ENCODE measurements around the gene FRS3.
"Not testable (repeated sequence)": the region's sequence is repeated elsewhere in the genome, so short reads cannot be mapped to it uniquely, and the experiment has no call there.

The FRS3 gene, protein sequence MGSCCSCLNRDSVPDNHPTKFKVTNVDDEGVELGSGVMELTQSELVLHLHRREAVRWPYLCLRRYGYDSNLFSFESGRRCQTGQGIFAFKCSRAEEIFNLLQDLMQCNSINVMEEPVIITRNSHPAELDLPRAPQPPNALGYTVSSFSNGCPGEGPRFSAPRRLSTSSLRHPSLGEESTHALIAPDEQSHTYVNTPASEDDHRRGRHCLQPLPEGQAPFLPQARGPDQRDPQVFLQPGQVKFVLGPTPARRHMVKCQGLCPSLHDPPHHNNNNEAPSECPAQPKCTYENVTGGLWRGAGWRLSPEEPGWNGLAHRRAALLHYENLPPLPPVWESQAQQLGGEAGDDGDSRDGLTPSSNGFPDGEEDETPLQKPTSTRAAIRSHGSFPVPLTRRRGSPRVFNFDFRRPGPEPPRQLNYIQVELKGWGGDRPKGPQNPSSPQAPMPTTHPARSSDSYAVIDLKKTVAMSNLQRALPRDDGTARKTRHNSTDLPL

DNA sequence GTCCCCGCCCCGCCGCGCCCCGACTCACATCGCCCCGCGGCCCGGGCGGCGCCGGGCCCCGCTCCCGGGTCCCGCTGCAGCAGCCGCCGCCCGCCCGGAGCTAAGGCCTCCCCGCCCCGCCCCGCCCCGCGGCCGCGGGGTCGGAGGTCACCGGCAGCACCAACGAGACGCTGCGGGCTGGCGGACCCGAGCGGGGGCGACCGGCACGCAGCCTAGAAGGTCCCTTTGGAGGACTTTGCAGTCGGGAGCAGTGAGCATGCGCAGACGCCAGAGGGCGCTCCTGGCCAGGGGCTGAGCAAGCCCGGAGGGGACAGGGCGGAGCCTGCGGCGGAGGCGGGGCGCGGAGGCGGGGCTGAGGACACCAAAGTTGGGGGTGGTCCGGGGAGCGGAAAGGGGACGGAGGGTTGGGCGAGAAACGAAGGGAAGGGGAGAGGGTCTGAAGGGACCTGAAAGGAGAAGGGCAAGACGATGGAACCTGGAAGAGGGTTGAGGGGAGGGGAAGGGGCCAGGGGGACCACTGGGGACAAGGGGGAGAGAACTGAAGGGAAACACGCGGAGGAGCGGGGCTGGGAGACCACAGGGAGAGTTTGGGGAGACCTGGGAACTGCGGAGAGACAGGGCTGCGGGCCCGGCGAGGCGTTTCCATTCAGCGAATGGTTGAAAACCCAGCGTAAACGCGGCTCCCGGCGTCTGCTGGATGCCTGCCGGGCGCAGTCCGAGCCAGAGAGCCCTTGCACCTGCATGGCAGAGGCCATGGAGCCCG is at the start of gene FRS3:
Gene FRS3 (minus strand): TSS at position 113 of the 763 bp plus-strand sequence. CDS start 2,913 bp downstream, outside the sequence.
- peak; percentile 100 for DNase-seq

DNA sequence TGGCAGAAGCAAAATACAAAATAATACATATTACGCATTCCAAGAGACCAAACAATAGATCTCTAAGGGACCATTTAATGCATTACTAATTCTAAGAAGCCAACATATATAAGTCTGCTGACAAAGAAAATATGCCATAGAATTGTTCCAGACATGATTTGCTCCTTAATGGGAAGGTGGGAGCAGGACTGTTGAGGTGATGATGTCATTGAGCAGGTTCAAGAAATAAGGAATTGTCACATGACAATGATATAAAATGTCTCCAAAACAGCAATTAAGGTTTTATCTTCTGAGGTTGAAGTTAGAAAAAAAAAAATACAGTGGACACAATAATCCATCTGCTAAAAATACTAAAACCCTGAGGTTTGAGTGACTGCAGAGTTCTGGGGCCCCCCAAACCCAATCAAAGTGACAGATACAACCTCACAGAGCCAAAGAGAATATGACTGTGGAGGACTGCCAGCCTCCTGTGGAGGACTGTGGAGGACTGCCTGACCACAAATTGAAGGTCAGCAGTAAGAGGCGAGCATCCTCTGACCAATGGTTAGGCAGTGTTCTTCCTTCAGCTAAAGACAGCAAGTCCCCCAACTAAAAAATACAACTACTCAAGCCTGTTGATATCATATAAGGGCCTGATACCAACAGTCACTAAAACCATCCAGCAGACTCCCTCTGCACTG is 46.8 kb upstream of the FRS3 start:
- no peak for DNase-seq

DNA sequence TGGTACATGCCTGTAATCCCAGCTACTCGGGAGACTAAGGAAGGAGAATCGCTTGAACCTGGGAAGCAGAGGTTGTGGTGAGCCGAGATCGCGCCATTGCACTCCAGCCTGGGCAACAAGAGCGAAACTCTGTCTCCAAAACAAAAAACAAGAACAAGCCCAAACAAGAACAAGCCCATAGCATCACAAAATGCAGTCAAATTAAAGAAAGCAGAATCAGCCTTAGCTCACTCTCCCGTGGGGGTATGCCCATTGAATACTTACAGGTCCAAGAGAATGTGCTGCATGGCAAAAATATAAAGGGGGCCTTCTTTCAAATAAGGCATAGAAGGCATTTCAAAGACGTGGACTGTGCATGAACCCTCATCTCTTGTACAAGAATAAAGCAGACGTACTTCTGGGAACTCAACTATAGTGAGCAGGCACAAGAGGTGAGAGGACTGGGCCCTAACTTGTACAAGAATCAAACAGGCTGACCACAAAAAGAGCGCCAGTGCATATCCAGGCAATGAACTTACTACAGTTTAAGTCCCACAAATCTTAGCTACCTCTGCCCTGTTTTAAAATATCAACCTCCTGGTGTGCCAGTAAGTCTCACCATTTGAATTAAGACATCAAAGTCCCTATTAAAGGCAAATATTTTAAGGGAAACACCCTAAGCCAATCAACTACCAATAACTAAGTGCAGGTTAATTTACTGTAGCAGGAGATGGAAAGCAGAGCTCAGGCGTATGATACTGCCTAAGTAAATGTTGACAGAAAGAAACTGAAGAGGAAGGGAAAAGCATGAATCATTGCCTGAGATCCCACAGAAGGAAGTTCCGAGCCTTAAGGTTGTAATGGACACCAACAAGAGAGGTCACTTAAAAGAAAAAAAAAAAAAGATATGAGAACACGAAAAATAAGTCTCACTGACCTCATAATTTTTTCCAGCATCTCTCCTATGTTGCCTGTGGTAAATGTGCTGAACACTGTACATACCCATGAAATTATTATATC is 45.2 kb upstream of the FRS3 start:
- DNase-seq, result no peak

DNA sequence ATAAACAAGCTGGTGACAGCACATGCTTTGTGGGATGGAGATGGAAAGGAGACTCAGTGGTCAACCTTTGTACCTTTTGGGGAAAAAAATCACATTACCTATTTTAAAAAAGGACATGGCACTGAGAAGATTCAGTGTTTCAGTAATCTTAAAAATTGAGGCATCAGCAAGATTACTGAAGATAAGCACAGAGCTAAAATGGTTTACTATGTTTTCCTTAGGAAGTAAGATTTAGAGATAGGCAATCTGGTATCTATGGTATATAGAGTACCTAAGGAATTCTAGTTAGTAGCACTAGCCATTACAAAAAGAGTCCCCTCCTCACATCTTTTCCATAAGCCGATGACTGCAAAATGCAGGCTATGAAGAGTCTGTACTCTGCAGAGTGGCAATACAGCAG is 43.5 kb upstream of the FRS3 start:
- DNase-seq, result no peak

DNA sequence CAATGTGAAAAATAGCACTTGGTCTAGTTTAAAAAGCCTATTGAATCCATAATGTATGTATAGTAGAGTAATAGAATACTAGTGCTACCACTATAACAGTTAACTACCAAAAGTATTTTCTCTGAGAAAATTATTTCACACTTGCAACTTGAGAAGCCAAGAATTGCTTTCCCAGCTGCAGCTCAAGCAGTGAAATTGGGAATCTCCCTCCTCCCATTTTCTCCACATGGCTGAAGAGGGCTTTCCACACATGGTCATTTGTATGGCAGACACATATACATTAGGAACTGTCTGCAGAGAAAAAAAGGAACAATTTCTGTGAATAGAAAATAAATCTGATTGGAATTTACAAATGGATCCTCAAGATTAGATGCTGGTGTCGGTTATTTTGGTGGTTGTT is 42.3 kb upstream of the FRS3 start:
- no peak for DNase-seq

DNA sequence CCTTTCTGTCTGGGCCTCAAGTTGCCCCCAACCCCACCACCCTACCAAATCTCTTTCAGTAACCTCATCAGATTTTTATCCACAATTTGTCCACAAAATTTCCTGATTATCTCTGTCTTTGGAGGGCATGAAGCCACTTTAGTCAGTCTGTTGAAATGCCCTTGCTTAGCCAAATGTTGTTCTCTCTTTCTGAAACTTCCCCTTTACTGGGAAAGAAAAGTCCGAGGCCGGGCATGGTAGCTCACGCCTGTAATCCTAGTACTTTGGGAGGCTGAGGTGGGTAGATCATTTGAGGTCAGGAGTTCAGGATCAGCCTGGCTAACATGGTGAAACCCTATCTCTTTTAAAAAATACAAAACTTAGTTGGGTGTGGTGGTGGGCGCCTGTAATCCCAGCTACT is 41.6 kb upstream of the FRS3 start:
- no peak for DNase-seq

DNA sequence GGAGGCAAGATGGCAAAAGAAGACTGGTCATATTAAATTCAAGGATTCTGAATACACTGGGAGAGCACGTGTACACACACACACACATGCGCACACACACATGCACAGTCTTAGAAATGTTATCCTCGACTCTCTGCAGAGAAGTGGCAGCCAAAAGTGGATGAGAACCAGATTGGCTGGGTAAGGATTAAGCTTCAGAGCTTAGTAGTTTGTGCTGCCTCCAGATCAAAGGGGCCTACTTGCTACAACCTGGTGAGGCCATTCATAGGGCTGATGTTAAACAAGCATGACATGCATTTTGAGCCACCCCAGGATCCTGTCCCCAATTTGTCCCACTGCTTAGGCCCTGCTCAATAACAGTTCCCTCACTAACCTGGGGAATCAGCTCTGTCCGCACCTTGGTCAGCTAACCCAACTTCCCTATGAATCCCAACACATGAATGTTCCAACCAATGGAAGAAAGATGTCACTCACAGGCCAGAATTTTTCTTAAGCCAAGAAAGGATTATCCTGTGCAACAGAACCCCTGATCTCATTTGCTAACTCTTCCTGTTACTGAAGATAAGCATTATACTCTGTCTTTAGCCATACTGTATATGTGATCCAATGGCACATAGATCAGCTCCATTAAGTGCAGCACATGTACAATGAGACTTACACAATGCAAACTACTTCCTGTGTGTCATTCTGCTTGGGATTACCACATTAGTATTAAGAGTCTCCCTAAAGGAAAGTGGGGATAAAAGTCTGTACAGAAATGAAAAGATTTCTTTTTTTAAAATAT is 38.8 kb upstream of the FRS3 start:
- DNase-seq, result no peak

DNA sequence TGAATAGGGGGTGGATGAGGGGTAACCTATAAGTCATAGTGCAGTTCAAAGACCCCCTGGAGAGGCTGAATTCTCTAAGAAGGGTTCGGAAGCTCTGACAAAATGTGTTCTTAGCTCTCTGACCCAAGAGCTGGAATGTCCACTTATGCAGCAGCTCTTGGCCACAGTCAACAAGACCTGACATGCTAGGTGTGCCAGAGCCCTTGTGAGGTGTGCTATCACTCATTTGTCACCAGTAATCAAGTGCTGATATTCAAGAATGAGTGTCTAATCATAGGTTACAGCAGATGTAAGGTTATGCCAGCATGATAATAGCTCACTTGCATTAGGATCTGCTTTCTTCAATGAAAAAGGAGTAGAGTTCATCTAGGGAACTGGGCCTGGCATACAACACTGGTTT is 35.9 kb upstream of the FRS3 start:
- DNase-seq, result no peak

DNA sequence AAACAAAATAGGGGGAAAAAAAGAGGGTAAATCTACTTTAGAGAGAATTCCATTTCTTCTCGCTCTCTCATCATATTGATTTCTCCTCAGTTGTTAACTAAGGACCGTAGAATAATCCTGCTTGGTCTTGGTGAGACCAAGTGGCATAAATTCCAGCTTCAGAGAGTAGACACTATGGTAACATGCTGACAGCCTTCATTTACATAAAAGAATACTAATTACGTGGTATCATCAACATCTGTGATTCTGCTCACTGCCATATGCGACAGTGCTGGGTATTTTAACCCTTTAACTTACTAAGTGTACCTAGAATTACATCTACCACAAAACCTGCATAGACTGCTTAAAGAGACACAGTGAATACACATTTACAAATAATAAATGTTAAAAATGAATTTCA is 34.9 kb upstream of the FRS3 start:
- no peak for DNase-seq

DNA sequence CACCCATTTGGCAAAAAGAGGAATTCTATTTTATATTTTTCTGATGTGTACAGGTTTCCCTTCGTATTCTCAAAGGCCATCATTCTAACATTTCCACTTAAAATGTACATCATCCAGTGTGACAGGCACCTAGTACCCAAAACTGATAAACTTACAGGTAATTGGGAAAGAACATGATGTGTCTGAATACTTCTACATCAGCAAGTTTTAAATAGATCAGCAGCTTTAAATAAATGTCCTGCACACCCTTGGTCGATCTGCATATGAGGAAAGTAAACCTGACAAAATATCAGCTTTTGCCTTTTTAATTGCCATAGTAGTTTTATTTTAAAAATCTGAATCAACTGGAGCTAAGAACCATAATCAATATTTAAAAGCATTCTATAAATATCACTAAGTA is 34.3 kb upstream of the FRS3 start:
- no peak for DNase-seq

DNA sequence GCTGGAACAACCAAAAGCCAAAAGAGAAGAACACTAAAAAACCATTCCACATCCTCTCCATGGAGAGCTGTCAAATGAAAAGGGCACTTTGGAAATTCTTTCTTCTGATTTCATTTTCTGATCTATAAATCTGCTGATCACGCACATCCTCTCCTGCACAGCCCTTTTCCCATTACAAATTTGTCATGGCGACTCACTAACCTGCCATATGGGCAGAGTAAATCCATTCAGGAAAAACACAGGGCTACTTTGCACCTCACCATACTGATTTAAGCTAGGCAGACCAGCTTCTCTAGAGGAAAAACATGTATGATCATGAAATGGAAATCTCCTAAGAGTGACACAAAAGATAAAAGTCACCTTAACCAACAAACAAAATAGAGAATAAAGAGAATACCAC is 33.8 kb upstream of the FRS3 start:
- no peak for DNase-seq

DNA sequence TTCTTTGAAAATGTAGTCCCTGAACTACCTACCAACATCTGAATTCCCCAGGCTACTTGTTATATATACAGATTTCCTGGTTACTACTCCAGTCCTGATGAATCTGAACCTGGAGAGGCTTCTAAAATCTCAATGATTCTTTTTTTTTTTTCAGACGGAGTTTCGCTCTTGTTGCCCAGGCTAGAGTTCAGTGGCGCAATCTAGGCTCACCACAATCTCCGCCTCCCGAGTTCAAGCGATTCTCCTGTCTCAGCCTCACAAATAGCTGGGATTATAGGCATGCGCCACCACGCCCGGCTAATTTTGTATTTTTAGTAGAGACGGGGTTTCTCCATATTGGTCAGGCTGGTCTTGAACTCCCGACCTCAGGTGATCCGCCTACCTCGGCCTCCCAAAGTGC is 32.2 kb upstream of the FRS3 start:
- DNase-seq, result not testable (repeated sequence)

DNA sequence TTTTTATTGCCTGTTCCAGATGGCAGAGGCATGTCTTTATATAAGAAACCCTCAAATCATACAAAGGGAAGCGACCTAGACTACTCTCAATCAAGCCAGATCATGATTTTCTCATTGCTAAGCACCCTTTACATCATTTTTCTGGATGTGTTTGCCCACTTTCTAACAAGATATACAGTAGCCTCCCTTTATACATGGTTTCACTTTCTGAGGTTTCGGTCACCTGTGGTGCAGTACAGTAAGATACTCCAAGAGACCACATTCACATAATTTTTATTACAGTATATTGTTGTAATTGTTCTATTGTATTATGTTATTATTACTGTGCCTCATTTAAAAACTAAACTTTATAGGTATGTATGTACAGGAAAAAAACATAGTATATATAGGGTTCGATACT is 31.4 kb upstream of the FRS3 start:
- DNase-seq, result no peak

DNA sequence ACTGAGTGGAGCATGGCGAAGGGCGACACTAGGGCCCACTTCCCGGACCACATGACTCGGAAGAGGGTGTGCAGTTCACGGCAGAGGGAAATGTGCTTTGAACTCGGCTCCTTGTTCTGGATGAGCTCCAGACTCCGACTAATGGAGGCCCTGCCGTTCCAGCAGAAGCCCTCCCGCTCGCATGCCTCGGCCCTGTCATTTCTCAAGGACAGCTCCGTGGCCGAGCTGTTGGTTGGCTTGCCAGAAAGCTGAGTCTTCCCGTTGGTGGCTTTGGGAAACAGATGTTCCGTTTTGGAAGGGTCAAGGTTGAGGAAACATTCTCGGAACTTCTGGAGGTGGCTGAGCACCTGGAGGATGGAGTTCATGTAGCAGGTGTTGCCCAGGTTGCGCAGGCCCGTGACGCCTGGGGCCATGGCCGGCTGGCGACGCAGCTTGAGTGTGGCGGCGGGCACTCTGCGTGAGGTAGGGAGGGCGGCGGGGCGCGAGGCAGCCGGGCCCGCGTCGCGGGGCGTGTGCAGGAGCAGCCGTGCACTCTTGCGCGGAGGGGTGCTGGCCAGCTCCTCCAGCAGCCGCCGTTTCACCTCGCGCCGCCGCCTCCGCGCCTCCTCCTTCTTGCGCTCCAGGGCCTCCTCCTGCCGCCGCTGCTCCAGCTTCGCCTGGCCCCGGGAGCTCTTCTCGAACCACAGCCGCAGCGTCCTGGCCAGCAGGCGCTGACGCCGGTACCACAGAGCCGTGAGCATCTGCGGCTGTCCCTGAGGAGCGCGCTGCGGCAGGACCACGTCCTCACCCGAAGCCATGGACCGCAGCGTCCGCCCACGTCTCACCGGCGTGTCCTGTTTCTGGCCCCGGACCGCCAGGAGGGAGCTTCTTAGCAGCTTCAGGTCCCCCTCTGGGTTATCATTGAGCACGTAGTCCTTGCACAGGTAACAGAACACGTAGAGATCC is 26.4 kb upstream of the FRS3 start:
- DNase-seq, result no peak

DNA sequence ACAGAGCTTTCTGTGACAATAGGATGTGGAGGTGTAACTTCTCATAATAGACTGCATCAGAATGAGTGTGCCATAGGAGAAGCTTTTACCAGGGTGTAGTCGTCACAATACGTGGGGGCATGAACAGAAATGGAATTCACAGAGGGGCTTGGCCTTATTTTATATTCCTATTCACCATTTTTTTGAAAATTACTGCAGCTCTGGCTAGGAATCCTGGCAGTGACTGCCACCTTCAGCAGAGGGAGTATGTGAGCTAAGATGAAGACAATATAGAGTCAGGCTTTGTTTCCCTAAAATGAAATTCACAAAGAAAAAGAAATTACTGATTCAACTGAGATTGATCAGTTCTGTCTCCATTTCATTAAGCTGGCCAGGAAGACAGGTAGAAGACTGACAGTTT is 21.7 kb upstream of the FRS3 start:
- DNase-seq, result no peak

DNA sequence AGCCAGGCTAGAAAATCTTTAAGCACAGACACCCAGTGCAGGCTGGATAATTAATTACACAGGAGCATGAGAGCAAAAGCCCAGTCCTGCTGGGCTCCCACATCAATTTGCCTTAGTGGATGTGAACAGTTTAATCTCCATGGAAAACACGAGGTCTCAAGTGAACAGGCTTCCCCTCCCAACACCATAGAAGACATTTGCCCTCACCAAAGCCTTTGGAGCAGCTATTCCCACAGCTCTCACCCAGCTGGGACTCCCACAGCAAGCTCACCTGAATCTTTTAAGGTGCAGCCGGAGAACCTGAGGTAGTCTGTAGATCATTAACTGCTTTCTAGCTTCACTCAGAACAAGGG is 19.8 kb upstream of the FRS3 start:
- no peak for DNase-seq

DNA sequence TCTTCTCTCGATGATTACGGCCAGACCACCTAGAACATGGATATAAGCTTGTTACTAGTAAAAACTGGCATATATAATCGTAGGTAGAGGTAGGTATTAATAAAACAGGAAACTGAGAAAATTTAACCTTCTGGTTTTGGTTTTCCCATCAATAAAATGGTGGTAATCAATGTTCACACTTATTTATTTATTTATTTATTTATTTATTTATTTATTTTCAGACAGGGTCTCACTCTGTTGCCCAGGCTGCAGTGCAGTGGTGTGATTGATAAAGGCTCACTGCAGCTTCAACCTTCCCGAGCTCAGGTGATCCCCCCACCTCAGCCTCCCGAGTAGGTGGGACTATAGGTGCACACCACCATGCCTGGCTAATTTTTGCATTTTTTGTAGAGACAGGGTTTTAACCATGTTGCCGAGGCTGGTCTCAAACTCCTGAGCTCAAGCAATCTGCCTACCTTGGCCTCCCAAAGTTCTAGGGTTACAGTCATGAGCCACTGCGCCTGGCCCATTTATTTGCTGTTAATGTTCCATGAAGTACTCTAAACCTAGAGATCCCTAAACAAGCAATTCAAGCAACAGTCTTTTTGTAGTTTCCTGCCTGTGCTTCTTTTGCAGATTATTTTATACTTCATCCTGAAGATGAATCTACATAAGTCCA is 19.3 kb upstream of the FRS3 start:
- DNase-seq, result no peak

DNA sequence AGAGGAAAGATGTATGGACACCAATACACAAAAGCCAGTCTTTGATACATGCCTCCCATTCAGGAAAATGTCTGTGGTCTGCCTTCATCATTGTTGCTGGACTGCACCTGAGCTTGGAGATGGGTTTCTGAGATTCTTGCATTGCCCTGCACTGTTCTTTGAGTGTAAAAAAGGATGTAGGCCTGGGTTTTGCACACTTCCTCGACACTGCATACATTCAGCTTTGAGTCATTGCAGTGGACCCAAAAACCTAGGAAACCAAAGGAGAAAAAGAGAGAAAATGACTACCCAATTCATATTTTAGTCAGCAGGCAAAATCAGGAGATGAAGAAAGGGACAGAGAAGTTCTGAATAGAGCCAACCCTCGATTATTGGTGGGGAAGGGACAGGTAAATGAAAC is 16.8 kb upstream of the FRS3 start:
- DNase-seq, result no peak

DNA sequence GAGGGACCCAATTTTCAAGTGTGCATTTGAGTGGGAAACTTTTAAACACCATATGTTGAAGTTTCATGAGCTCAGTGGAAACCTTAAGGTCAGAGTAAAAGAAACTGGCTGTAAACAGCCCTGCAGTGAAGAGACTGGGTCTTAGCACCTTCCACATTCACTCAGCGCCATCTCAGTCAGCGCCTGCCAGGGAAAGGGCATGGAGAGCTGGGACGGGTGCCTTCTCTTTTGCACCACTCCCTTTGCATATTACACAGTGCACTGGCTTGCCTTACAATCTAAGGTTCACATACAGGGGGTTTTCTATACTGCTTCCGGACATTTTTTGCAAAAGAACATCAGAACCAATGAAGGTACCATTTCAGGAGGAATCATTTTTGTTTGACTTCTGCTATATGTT is 12.3 kb upstream of the FRS3 start:
- DNase-seq, result no peak

DNA sequence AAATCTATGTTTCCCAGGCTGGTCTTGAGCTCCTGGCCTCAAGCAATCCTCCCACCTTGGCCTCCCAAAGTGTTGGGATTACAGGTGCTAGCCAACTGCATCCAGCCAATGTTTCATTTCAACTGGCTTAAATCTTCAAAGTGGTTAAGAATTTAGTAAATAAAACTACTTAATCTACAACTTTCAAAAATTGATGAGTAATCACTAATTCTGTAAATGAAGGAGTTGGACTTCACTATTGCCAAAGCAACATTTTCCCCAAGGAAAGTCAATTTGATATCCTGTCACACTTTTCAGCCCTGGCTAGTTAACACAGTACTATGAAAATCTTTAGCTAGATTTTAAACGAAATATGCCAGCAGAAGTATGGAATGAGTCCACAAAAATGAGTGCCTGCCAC is 11.6 kb upstream of the FRS3 start:
- no peak for DNase-seq
